Measurements from ENCODE around the gene CCDC183.
"Not testable (repeated sequence)": the region's sequence is repeated elsewhere in the genome, so short reads cannot be mapped to it uniquely, and the experiment has no call there.

Gene CCDC183

GRCh38 chr9:136788644-136789522, 7.3 kb upstream of the CCDC183 start:
- not testable (repeated sequence) for H3K36me3 Mint-ChIP-seq, H3K27ac Mint-ChIP-seq, H3K4me3 Mint-ChIP-seq, H3K9me3 Mint-ChIP-seq, H3K27me3 Mint-ChIP-seq
- H3K4me1 Mint-ChIP-seq, result peaks cover 22% of the 10 kb centered on the region

- H3K9me3 Mint-ChIP-seq, result no peaks in the 10 kb centered on the region
- no peak overlapping the region for H3K4me3 Mint-ChIP-seq
- H3K27me3 Mint-ChIP-seq, result no peaks in the 10 kb centered on the region
- no peak overlapping the region for H3K27ac Mint-ChIP-seq
- peaks cover 22% of the 10 kb centered on the region for H3K4me1 Mint-ChIP-seq
- H3K36me3 Mint-ChIP-seq, result peaks cover 2% of the 10 kb centered on the region
Measured at GRCh38 chr9:136789523-136789937, 6.6 kb upstream of the CCDC183 start.

GRCh38 chr9:136790640-136791515, 5.3 kb upstream of the CCDC183 start, which contains the start of gene TMEM141:
TMEM141 (plus strand) TSS chr9:136791344; CDS start chr9:136791371, 27 bp downstream.
- Mint-ChIP-seq H3K9me3 (no peaks in the 10 kb centered on the region), H3K27ac (peak within 1 kb of the TSS; percentile 85), H3K27me3 (no peaks in the 10 kb centered on the region), H3K36me3 (peaks cover 2% of the 10 kb centered on the region), H3K4me1 (peaks cover 22% of the 10 kb centered on the region), H3K4me3 (peak within 1 kb of the TSS; percentile 86)

- H3K27me3 Mint-ChIP-seq, result no peaks in the 10 kb centered on the region
- H3K27ac Mint-ChIP-seq, result no peak overlapping the region
- peak overlapping the region; percentile 86 for H3K4me3 Mint-ChIP-seq
- H3K9me3 Mint-ChIP-seq, result no peaks in the 10 kb centered on the region
- peaks cover 28% of the 10 kb centered on the region for H3K4me1 Mint-ChIP-seq
- peaks cover 2% of the 10 kb centered on the region for H3K36me3 Mint-ChIP-seq
Measured at GRCh38 chr9:136791516-136792276, 4.4 kb upstream of the CCDC183 start.

- Mint-ChIP-seq H3K9me3 (no peaks in the 10 kb centered on the region), H3K27me3 (no peaks in the 10 kb centered on the region), H3K36me3 (peaks cover 2% of the 10 kb centered on the region)
Measured at GRCh38 chr9:136792321-136793085, 3.6 kb upstream of the CCDC183 start.

GRCh38 chr9:136793086-136793946, 2.8 kb upstream of the CCDC183 start:
- Mint-ChIP-seq H3K27me3 (no peaks in the 10 kb centered on the region), H3K4me1 (peaks cover 17% of the 10 kb centered on the region), H3K9me3 (no peaks in the 10 kb centered on the region), H3K27ac (peak overlapping the region; percentile 62), H3K36me3 (peaks cover 2% of the 10 kb centered on the region), H3K4me3 (peak overlapping the region; percentile 2)

More at GRCh38 chr9:136792321-136793085, 3.6 kb upstream of the CCDC183 start:
- Mint-ChIP-seq H3K4me1 (peaks cover 26% of the 10 kb centered on the region), H3K4me3 (peak overlapping the region; percentile 86), H3K27ac (no peak overlapping the region)

- no peaks in the 10 kb centered on the region for H3K27me3 Mint-ChIP-seq
- peaks cover 16% of the 10 kb centered on the region for H3K4me1 Mint-ChIP-seq
- no peak overlapping the region for H3K4me3 Mint-ChIP-seq
- no peak overlapping the region for H3K27ac Mint-ChIP-seq
- peaks cover 2% of the 10 kb centered on the region for H3K36me3 Mint-ChIP-seq
- H3K9me3 Mint-ChIP-seq, result no peaks in the 10 kb centered on the region
Measured at GRCh38 chr9:136794281-136794999, 1.7 kb upstream of the CCDC183 start.

- no peaks in the 10 kb centered on the region for H3K27me3 Mint-ChIP-seq
- peaks cover 17% of the 10 kb centered on the region for H3K4me1 Mint-ChIP-seq
- peaks cover 2% of the 10 kb centered on the region for H3K36me3 Mint-ChIP-seq
- H3K27ac Mint-ChIP-seq, result no peak overlapping the region
- H3K9me3 Mint-ChIP-seq, result no peaks in the 10 kb centered on the region
- no peak overlapping the region for H3K4me3 Mint-ChIP-seq
Measured at GRCh38 chr9:136795000-136795348, 1.2 kb upstream of the CCDC183 start.

GRCh38 chr9:136796775-136797347, 723 bp downstream of the CCDC183 start:
- peaks cover 28% of the 10 kb centered on the region for H3K4me1 Mint-ChIP-seq
- not testable (repeated sequence) for H3K27ac Mint-ChIP-seq, H3K36me3 Mint-ChIP-seq, H3K9me3 Mint-ChIP-seq, H3K4me3 Mint-ChIP-seq, H3K27me3 Mint-ChIP-seq

- H3K4me1 Mint-ChIP-seq, result peaks cover 22% of the 10 kb centered on the region
- H3K27ac Mint-ChIP-seq, result no peak overlapping the region
- H3K27me3 Mint-ChIP-seq, result no peaks in the 10 kb centered on the region
- H3K4me3 Mint-ChIP-seq, result no peak overlapping the region
- no peaks in the 10 kb centered on the region for H3K36me3 Mint-ChIP-seq
- no peaks in the 10 kb centered on the region for H3K9me3 Mint-ChIP-seq
Measured at GRCh38 chr9:136798708-136799078, 2.6 kb downstream of the CCDC183 start.

GRCh38 chr9:136799079-136799853, 3.1 kb downstream of the CCDC183 start:
- Mint-ChIP-seq H3K4me1 (peaks cover 22% of the 10 kb centered on the region), H3K27ac (no peak overlapping the region), H3K27me3 (no peaks in the 10 kb centered on the region), H3K36me3 (no peaks in the 10 kb centered on the region), H3K4me3 (peak overlapping the region; percentile 60), H3K9me3 (no peaks in the 10 kb centered on the region)

GRCh38 chr9:136799854-136800657, 3.9 kb downstream of the CCDC183 start:
- Mint-ChIP-seq H3K27me3 (no peaks in the 10 kb centered on the region), H3K36me3 (no peaks in the 10 kb centered on the region), H3K9me3 (no peaks in the 10 kb centered on the region), H3K4me1 (peaks cover 22% of the 10 kb centered on the region), H3K27ac (no peak overlapping the region), H3K4me3 (peak overlapping the region; percentile 86)
